SK-N-SH treated with all-trans-retinoic acid at 6 μM for 48 hours (cell line): ENCODE data around the gene DYRK3.
"Not testable (repeated sequence)": the region's sequence is repeated elsewhere in the genome, so short reads cannot be mapped to it uniquely, and the experiment has no call there.

Experiments used
- ATAC-seq: fragments of 200-7000 bp; cut with Tn5 transposase; 3 replicates; pipeline ENCODE4 v1.9.1; 2020; ENCODE audit warnings: mild to moderate bottlenecking, moderate library complexity
- ARNTL ChIP-seq: fragments of 450-650 bp; formaldehyde crosslinking; IDR thresholded peaks from 2 replicates; pipeline ENCODE4 v1.5.0; 2020; ENCODE audit warnings: low read depth, mild to moderate bottlenecking, moderate library complexity, borderline replicate concordance
- BACH2 ChIP-seq: fragments of 250-450 bp; sonication (Bioruptor Pico); IDR thresholded peaks from 2 replicates; pipeline ENCODE4 v1.9.0; 2021; ENCODE audit warnings: mild to moderate bottlenecking, borderline replicate concordance
- CREB5 ChIP-seq: fragments of 250-450 bp; sonication (Bioruptor Pico); IDR thresholded peaks from 2 replicates; pipeline ENCODE4 v1.5.1; 2020; ENCODE audit warnings: low read depth, mild to moderate bottlenecking, moderate library complexity
- CSRNP3 ChIP-seq: fragments of 250-450 bp; sonication (Bioruptor Pico); IDR thresholded peaks from 2 replicates; pipeline ENCODE4 v1.5.1; 2021; ENCODE audit warnings: mild to moderate bottlenecking, moderate library complexity
- GLIS3 ChIP-seq: fragments of 250-450 bp; sonication (Bioruptor Pico); IDR thresholded peaks from 2 replicates; pipeline ENCODE4 v1.5.0; 2020; ENCODE audit warnings: mild to moderate bottlenecking, moderate library complexity
- PATZ1 ChIP-seq: fragments of 250-450 bp; sonication (Bioruptor Pico); IDR thresholded peaks from 2 replicates; pipeline ENCODE4 v1.8.0; 2020; ENCODE audit warnings: mild to moderate bottlenecking, moderate library complexity, borderline replicate concordance
- POU6F1 ChIP-seq: fragments of 250-450 bp; sonication (Bioruptor Pico); IDR thresholded peaks from 2 replicates; pipeline ENCODE4 v1.8.0; 2021; ENCODE audit warnings: low read depth, mild to moderate bottlenecking, moderate library complexity, borderline replicate concordance
- PPARA ChIP-seq: fragments of 250-450 bp; sonication (Bioruptor Pico); IDR thresholded peaks from 2 replicates; pipeline ENCODE4 v1.5.0; 2020; ENCODE audit warnings: mild to moderate bottlenecking, borderline replicate concordance
- SNAI2 ChIP-seq: fragments of 250-450 bp; sonication (Bioruptor Pico); IDR thresholded peaks from 2 replicates; pipeline ENCODE4 v1.5.0; 2020; ENCODE audit warnings: mild to moderate bottlenecking, moderate library complexity
- TOX ChIP-seq: fragments of 250-450 bp; sonication (Bioruptor Pico); IDR thresholded peaks from 2 replicates; pipeline ENCODE4 v1.8.0; 2021; ENCODE audit warnings: mild to moderate bottlenecking, moderate library complexity, borderline replicate concordance
- TSHZ2 ChIP-seq: fragments of 250-450 bp; sonication (Bioruptor Pico); IDR thresholded peaks from 2 replicates; pipeline ENCODE4 v1.5.0; 2020; ENCODE audit warnings: mild to moderate bottlenecking, moderate library complexity
- ZC3H10 ChIP-seq: fragments of 250-450 bp; sonication (Bioruptor Pico); IDR thresholded peaks from 2 replicates; pipeline ENCODE4 v1.5.1; 2021; ENCODE audit warnings: mild to moderate bottlenecking, moderate library complexity
- ZFP30 ChIP-seq: fragments of 450-650 bp; formaldehyde crosslinking; IDR thresholded peaks from 2 replicates; pipeline ENCODE4 v1.5.0; 2022; ENCODE audit warnings: mild to moderate bottlenecking, moderate library complexity
- ZNF565 ChIP-seq: fragments of 450-650 bp; formaldehyde crosslinking; conservative IDR thresholded peaks from 2 replicates; pipeline ENCODE4 v1.5.0; 2020; ENCODE audit warnings: low read depth, mild to moderate bottlenecking, moderate library complexity
- ZNF70 ChIP-seq: fragments of 450-650 bp; formaldehyde crosslinking; IDR thresholded peaks from 2 replicates; pipeline ENCODE4 v1.5.0; 2020; ENCODE audit warnings: mild to moderate bottlenecking, moderate library complexity

The DYRK3 gene

GRCh38 chr1:206612129-206612876 lies 23.0 kb upstream of the DYRK3 start, which contains the start of gene EIF2D (continued):
- TF ChIP-seq ZNF565 (CRISPR knock-in tag) = no peak
- TF ChIP-seq POU6F1 (CRISPR knock-in tag) = peak; percentile 99; the same call in 1 of the 2 replicates
- TF ChIP-seq CSRNP3 (CRISPR knock-in tag) = no peak
- no peak for TF ChIP-seq SNAI2
- peak; percentile 82; the same call in 1 of the 2 replicates for TF ChIP-seq ZC3H10
- TF ChIP-seq TOX (CRISPR knock-in tag) = no peak; the same call in 1 of the 2 replicates
- no peak for TF ChIP-seq CREB5 (CRISPR knock-in tag)
- TF ChIP-seq ZFP30 (CRISPR knock-in tag) = no peak
- TF ChIP-seq ZNF70 (CRISPR knock-in tag) = no peak

GRCh38 chr1:206626396-206626795 lies 8.9 kb upstream of the DYRK3 start:
- ATAC-seq = not testable (repeated sequence)

- ATAC-seq = no peak
- TF ChIP-seq GLIS3 (CRISPR knock-in tag) (no peak), POU6F1 (CRISPR knock-in tag) (no peak), TSHZ2 (CRISPR knock-in tag) (no peak), CSRNP3 (CRISPR knock-in tag) (no peak), SNAI2 (no peak), PPARA (no peak), PATZ1 (no peak), ARNTL (CRISPR knock-in tag) (no peak), BACH2 (CRISPR knock-in tag) (no peak)
- TF ChIP-seq, all 23 proteins: peak for 0
Observed at GRCh38 chr1:206628916-206629315, 6.4 kb upstream of the DYRK3 start.
